ENCODE measurements around the gene SLAIN2. TPM values are rescaled to one million over a fixed set of nuclear protein-coding genes. Genes with fewer than 3 reads are reported as not detected.

The SLAIN2 gene
- total RNA-seq, 1 donor from 2014 or later: 110 TPM

- intact Hi-C loops (cut with DNase I): no loop called here
- no peak for ATAC-seq (ENCODE audit: poor library complexity)
- no peak for DNase-seq
Observed at GRCh38 chr4:48360285-48361011, 19.1 kb downstream of the SLAIN2 start.

GRCh38 chr4:48361012-48361400 is 19.7 kb downstream of the SLAIN2 start:
- DNase-seq: no peak
- intact Hi-C loops (cut with DNase I): no loop called here
- ATAC-seq (ENCODE audit: poor library complexity): no peak

GRCh38 chr4:48366611-48367010 is 25.3 kb downstream of the SLAIN2 start:
- DNase-seq: no peak
- no peak for ATAC-seq (ENCODE audit: poor library complexity)
- intact Hi-C loops (cut with DNase I): no loop called here

GRCh38 chr4:48367016-48367415 is 25.7 kb downstream of the SLAIN2 start:
- no peak for ATAC-seq (ENCODE audit: poor library complexity)
- no peak for DNase-seq
- intact Hi-C loops (cut with DNase I): no loop called here

GRCh38 chr4:48368389-48368788 is 27.1 kb downstream of the SLAIN2 start:
- no peak for ATAC-seq (ENCODE audit: poor library complexity)
- DNase-seq: no peak
- intact Hi-C loops (cut with DNase I): no loop called here

- DNase-seq: no peak
- intact Hi-C loops (cut with DNase I): no loop called here
- no peak for ATAC-seq (ENCODE audit: poor library complexity)
Observed at GRCh38 chr4:48369248-48369647, 27.9 kb downstream of the SLAIN2 start.

- intact Hi-C loops (cut with DNase I): no loop called here
- no peak for DNase-seq
- ATAC-seq (ENCODE audit: poor library complexity): no peak
Observed at GRCh38 chr4:48369771-48370170, 28.4 kb downstream of the SLAIN2 start.

GRCh38 chr4:48370260-48371134 is 29.2 kb downstream of the SLAIN2 start:
- DNase-seq (no peak), ATAC-seq (ENCODE audit: poor library complexity) (no peak)
- intact Hi-C loops (cut with DNase I): no loop called here

- ATAC-seq (ENCODE audit: poor library complexity) (no peak), DNase-seq (no peak)
- intact Hi-C loops (cut with DNase I): no loop called here
Observed at GRCh38 chr4:48372272-48372671, 30.9 kb downstream of the SLAIN2 start.

GRCh38 chr4:48375651-48376304 is 34.4 kb downstream of the SLAIN2 start:
- no peak for DNase-seq
- intact Hi-C loops (cut with DNase I): no loop called here
- peak; percentile 29 for ATAC-seq (ENCODE audit: poor library complexity)

GRCh38 chr4:48379587-48380180 is 38.4 kb downstream of the SLAIN2 start:
- ATAC-seq (ENCODE audit: poor library complexity) (no peak), DNase-seq (no peak)
- intact Hi-C loops (cut with DNase I): no loop called here

GRCh38 chr4:48380583-48381167 is 39.3 kb downstream of the SLAIN2 start:
- ATAC-seq (ENCODE audit: poor library complexity) (no peak), DNase-seq (no peak)
- intact Hi-C loops (cut with DNase I): no loop called here

- intact Hi-C loops (cut with DNase I): no loop called here
- no peak for DNase-seq
- peak; percentile 62 for ATAC-seq (ENCODE audit: poor library complexity)
Observed at GRCh38 chr4:48388525-48389154, 47.3 kb downstream of the SLAIN2 start.

GRCh38 chr4:48396043-48396442 is 54.7 kb downstream of the SLAIN2 start:
- no peak for DNase-seq
- intact Hi-C loops (cut with DNase I): no loop called here
- ATAC-seq (ENCODE audit: poor library complexity): no peak

GRCh38 chr4:48400416-48400815 is 59.1 kb downstream of the SLAIN2 start:
- ATAC-seq (ENCODE audit: poor library complexity) (no peak), DNase-seq (no peak)
- intact Hi-C loops (cut with DNase I): no loop called here

- no peak for DNase-seq
- no peak for ATAC-seq (ENCODE audit: poor library complexity)
- intact Hi-C loops (cut with DNase I): no loop called here
Observed at GRCh38 chr4:48403358-48403757, 62.0 kb downstream of the SLAIN2 start.

- DNase-seq (no peak), ATAC-seq (ENCODE audit: poor library complexity) (no peak)
- intact Hi-C loops (cut with DNase I): no loop called here
Observed at GRCh38 chr4:48403779-48404178, 62.5 kb downstream of the SLAIN2 start.

GRCh38 chr4:48405924-48406323 is 64.6 kb downstream of the SLAIN2 start:
- DNase-seq (no peak), ATAC-seq (ENCODE audit: poor library complexity) (no peak)
- intact Hi-C loops (cut with DNase I): no loop called here
